DOHH2 (cell line): ENCODE data around the gene GGN.

Experiments
- H3F3A ChIP-seq: fragments of 200-600 bp; sonication (generic), shearing (Covaris generic); 2 replicates; pipeline ENCODE4 v1.6.0; 2016; ENCODE audit warnings: antibody characterized with exemption, mild to moderate bottlenecking; ENCODE audit not compliant: control insufficient read depth, insufficient read depth
- H3K27ac ChIP-seq: fragments of 200-600 bp; sonication (generic); 2 replicates; pipeline ENCODE4 v1.5.1; 2014; ENCODE audit warnings: low read depth, mild to moderate bottlenecking, low read length, moderate library complexity
- H3K27me3 ChIP-seq: fragments of 200-600 bp; sonication (generic); 2 replicates; pipeline ENCODE4 v1.6.1; 2014; ENCODE audit warnings: mild to moderate bottlenecking, low read length, mixed read lengths; ENCODE audit not compliant: control insufficient read depth
- H3K36me3 ChIP-seq: fragments of 200-600 bp; sonication (generic); 2 replicates; pipeline ENCODE4 v1.6.1; 2014; ENCODE audit warnings: mild to moderate bottlenecking, low read length, moderate library complexity, mixed read lengths; ENCODE audit not compliant: control insufficient read depth
- H3K4me1 ChIP-seq: fragments of 200-600 bp; sonication (generic); 2 replicates; pipeline ENCODE4 v1.6.1; 2014; ENCODE audit warnings: mild to moderate bottlenecking, low read length, mixed read lengths; ENCODE audit not compliant: control insufficient read depth
- H3K4me2 ChIP-seq: fragments of 200-600 bp; sonication (generic); 2 replicates; pipeline ENCODE4 v1.6.0; 2014; ENCODE audit warnings: mild to moderate bottlenecking, low read length, moderate library complexity
- H3K4me3 ChIP-seq: fragments of 200-600 bp; sonication (generic); 2 replicates; pipeline ENCODE4 v1.5.1; 2014; ENCODE audit warnings: mild to moderate bottlenecking, low read length, mixed read lengths
- H3K79me2 ChIP-seq: fragments of 200-600 bp; sonication (generic); 2 replicates; pipeline ENCODE4 v1.6.1; 2014; ENCODE audit warnings: mild to moderate bottlenecking, low read length, mixed read lengths; ENCODE audit not compliant: control insufficient read depth
- H3K9me2 ChIP-seq: fragments of 200-600 bp; sonication (generic); replicated peaks from 2 replicates; pipeline ENCODE4 v1.6.1; 2014; ENCODE audit warnings: mild to moderate bottlenecking, low read length, mixed read lengths; ENCODE audit not compliant: control insufficient read depth
- H3K9me3 ChIP-seq: fragments of 200-600 bp; sonication (generic); 2 replicates; pipeline ENCODE4 v1.6.1; 2014; ENCODE audit warnings: antibody characterized with exemption, low read length, mixed read lengths; ENCODE audit not compliant: control insufficient read depth, insufficient read depth
- H4K20me1 ChIP-seq: fragments of 200-600 bp; sonication (generic); 2 replicates; pipeline ENCODE4 v1.6.0; 2014; ENCODE audit warnings: low read depth, mild to moderate bottlenecking, antibody characterized with exemption, low read length, moderate library complexity; ENCODE audit not compliant: control insufficient read depth, insufficient read depth
- CTCF ChIP-seq: fragments of 200-600 bp; sonication (generic); IDR thresholded peaks from one replicate; pipeline ENCODE4 v1.5.1; 2014; ENCODE audit warnings: antibody characterized with exemption, mild to moderate bottlenecking, low read depth, low read length; ENCODE audit not compliant: poor library complexity, severe bottlenecking
- EZH2phosphoT487 ChIP-seq: fragments of 200-600 bp; sonication (generic); IDR thresholded peaks from 2 replicates; pipeline ENCODE4 v1.6.1; 2017; ENCODE audit warnings: borderline replicate concordance, mild to moderate bottlenecking, antibody characterized with exemption, low read length, moderate library complexity, mixed read lengths

Gene GGN

DNA sequence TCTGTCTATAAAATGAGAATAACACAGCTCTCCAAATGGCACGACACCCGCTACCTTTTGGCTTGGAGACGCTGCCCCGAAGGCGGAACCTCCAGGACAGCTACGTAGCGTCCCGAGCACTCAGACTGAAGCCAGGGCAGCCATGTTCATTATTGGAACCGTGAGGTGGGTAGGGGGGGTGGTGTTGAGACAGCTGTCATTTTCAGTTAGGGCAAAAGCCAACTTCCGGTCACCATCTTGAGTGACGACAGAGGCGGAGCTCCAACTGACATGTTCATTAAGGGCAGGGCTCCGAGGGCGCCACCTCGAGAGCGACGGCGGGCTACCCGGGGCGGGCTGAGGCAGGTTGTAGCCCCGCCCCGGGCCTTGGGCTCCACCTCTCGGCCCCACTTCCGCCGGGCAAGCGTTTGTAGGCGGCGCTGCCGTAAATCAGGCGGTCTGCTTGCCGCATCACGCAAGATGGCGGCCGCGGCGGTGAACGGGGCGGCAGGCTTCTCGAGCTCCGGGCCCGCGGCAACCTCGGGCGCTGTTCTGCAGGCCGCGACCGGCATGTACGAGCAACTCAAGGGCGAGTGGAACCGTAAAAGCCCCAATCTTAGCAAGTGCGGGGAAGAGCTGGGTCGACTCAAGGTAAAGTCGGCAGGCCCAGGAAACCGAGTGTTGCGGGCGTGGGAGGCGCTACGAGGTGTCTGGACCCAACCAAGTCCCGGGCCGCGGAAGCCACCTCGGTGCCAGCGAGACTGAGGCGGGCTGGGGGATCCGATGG is 13.3 kb downstream of the GGN start, which contains the start of gene PSMD8:
PSMD8 (plus strand) TSS at position 240 of the 766 bp plus-strand sequence; CDS start at position 271, 31 bp downstream.
- Histone ChIP-seq H3K79me2 (peaks cover 41% of the 10 kb centered on the region), H3K4me3 (peak within 1 kb of the TSS; percentile 96), H3F3A (no peaks in the 10 kb centered on the region), H3K27ac (peak within 1 kb of the TSS; percentile 56), H3K36me3 (peaks cover 32% of the 10 kb centered on the region), H4K20me1 (no peaks in the 10 kb centered on the region; the same call in 1 of the 2 replicates), H3K9me3 (no peaks in the 10 kb centered on the region), H3K4me2 (peak within 1 kb of the TSS; percentile 99), H3K4me1 (peaks cover 18% of the 10 kb centered on the region), H3K27me3 (no peaks in the 10 kb centered on the region; the same call in none of the 2 replicates), H3K9me2 (no peaks in the 10 kb centered on the region)
- TF ChIP-seq EZH2phosphoT487 (no peak), CTCF (peak; percentile 41)

DNA sequence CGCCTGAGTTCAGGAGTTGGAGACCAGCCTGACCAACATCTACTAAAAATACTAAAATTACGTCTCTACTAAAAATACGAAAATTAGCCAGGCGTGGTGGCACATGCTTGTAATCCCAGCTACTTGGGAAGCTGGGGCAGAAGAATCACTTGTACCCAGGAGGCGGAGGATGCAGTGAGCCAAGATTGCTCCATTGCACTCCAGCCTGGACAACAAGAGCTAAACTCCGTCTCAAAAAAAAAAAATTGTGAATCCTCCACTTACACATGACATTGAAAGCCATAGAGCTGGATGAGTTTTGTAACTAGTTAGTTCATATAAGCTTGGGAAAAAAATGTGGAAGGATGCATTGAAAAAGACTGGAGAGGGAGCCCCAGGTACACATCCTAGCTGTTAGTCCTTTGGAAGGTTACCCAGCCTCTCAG is 13.9 kb downstream of the GGN start:
- Histone ChIP-seq H3K4me1 (peaks cover 18% of the 10 kb centered on the region), H3K27me3 (no peaks in the 10 kb centered on the region; the same call in none of the 2 replicates), H3K9me2 (no peaks in the 10 kb centered on the region), H4K20me1 (no peaks in the 10 kb centered on the region; the same call in 1 of the 2 replicates), H3F3A (no peaks in the 10 kb centered on the region), H3K4me3 (peak overlapping the region; percentile 96), H3K27ac (0 out of 2 replicates have a peak overlapping the region, but pooled peaks have one; percentile 33), H3K4me2 (peak overlapping the region; percentile 99), H3K9me3 (no peaks in the 10 kb centered on the region), H3K79me2 (peaks cover 36% of the 10 kb centered on the region), H3K36me3 (peaks cover 26% of the 10 kb centered on the region)
- TF ChIP-seq EZH2phosphoT487 = no peak
- TF ChIP-seq CTCF = no peak

- no peaks in the 10 kb centered on the region; the same call in none of the 2 replicates for H3K27me3 ChIP-seq
- H3K9me2 ChIP-seq = no peaks in the 10 kb centered on the region
- peaks cover 15% of the 10 kb centered on the region for H3K79me2 ChIP-seq
- H4K20me1 ChIP-seq = no peaks in the 10 kb centered on the region; the same call in 1 of the 2 replicates
- H3F3A ChIP-seq = no peaks in the 10 kb centered on the region
- H3K9me3 ChIP-seq = no peaks in the 10 kb centered on the region
- no peak overlapping the region for H3K4me2 ChIP-seq
- H3K4me1 ChIP-seq = peaks cover 13% of the 10 kb centered on the region
- peaks cover 9% of the 10 kb centered on the region for H3K36me3 ChIP-seq
- TF ChIP-seq EZH2phosphoT487 (no peak), CTCF (no peak)
- H3K27ac ChIP-seq = no peak overlapping the region
- no peak overlapping the region for H3K4me3 ChIP-seq
These were observed 16.8 kb downstream of the GGN start for GRCh38 chr19:38371081-38371480.
